HG03558 (cell line): Measurements from ENCODE around the gene ANKRD18B.
"Not testable (repeated sequence)": the region's sequence is repeated elsewhere in the genome, so short reads cannot be mapped to it uniquely, and the experiment has no call there.

Experiments used
- ATAC-seq: cut with Tn5 transposase; IDR thresholded peaks from one replicate; pipeline ENCODE4 v1.9.1; 2021; ENCODE audit warnings: moderate number of reproducible peaks; ENCODE audit not compliant: unreplicated experiment; ENCODE audit errors: extremely low read depth

The ANKRD18B gene

GRCh38 chr9:33528069-33528468 is 4.0 kb downstream of the ANKRD18B start:
- not testable (repeated sequence) for ATAC-seq

- not testable (repeated sequence) for ATAC-seq
These were observed 9.9 kb downstream of the ANKRD18B start for GRCh38 chr9:33533958-33534357.

DNA sequence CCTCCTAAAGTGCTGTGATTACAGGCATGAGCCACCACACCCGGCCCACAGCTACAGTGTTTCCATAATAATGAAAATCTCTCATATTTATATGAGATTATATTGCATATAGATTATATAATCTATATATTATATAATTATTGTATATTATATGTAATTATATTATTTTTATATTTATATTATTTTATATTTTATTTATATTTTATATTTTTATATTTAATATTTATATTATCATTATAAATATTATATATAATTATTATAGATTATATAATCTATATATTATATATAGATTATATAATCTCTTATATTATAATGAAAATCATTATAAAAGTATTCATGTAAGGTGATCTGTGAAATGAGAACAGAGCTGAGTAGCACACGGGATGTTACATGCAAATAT is 11.5 kb downstream of the ANKRD18B start:
- ATAC-seq: no peak

DNA sequence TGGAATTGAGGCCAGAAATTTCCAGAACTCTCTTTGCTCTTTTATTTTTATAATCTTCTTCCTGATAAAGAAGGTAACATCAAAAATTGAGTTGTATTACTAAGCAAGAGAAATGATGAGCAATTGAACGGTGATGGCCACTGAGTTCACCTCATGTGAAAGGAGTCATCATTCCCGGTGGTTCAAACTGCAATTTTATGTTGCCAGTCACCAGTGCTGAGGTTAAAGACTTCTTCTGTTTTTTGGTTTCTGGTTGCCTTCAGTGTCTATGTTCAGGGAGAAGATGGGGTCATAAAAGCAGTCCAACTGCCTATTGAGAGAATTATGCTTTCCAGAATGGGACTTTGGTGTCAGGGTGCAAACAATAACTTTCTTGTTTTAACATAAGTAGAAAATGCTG is 19.4 kb downstream of the ANKRD18B start:
- ATAC-seq: not testable (repeated sequence)

DNA sequence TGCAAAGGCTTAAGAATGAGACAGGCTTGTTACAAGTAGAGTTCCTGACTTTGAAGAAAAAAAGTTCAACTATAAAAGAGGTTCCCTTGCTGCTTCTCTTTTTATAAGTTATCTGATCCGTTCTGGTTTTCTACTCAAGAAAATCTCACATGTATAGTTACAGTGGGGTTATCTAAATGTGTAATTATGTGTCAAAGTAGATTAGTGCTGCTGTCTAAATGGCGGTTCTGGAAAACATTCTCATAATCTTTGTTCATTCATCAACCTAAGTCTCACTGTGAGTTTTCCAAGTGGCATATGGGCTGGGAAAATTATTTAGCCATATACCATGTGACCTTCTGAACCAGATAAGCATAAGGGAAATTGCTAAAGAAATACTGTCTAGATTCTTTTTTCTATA is 21.7 kb downstream of the ANKRD18B start:
- not testable (repeated sequence) for ATAC-seq

DNA sequence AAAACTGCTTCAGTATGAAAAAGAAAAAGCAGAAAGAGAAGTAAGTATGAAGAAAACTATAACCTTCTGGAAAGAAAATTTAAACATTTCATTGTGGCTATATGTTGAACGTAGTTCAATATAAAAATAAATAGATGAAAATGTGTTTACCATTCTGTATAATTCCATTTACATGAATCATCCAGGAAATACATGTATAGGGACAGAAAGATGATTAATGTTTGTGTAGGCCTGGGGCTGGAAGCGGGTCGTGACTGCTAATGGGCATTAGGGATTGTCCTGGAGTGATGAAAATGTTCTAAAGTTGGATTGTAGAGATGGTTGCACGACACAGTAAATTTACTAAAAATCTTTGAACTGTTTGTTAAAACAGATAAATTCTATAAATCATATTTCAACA is 24.8 kb downstream of the ANKRD18B start:
- ATAC-seq: not testable (repeated sequence)

DNA sequence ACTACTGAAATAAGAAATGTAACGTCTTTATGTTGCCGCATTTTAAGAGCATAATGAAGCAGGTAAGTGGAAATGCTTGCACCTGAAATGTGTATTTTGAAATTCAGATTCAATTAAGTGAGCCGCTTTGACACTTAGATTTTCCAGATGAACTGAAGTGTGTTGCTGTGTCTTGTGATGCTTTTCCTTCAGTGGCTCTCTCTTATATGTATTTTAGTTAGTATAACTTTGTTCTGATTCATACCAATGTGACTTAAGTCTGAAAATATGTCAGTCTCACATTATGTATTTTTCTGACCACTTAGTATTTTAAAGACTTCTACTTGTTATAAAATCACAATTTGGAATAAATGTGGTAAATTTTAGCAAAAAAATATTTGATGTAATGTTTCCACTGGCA is 25.4 kb downstream of the ANKRD18B start:
- ATAC-seq: not testable (repeated sequence)

GRCh38 chr9:33551183-33551582 is 27.1 kb downstream of the ANKRD18B start:
- ATAC-seq: not testable (repeated sequence)

GRCh38 chr9:33552315-33552725 is 28.3 kb downstream of the ANKRD18B start:
- not testable (repeated sequence) for ATAC-seq

- ATAC-seq: not testable (repeated sequence)
These were observed 36.2 kb downstream of the ANKRD18B start for GRCh38 chr9:33560217-33560616.

DNA sequence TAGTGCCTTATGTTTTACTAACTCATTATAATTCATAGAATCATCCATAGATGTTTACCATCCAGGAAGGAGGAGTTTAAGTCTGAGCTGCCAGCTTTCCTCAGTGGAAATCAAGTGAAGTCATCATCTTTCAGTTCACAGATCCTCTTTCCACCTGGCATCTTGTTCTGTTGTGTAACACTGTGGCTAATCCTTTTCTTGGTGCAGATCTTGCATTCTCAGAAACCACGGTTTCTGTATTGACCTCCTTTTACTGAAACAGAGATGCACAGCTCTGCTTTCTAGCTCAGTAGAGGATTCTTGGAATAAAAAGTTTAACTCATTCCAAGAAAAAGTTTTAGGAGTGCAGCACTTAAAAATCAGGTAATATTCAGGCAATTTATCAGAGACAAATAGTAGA is 38.1 kb downstream of the ANKRD18B start:
- not testable (repeated sequence) for ATAC-seq

- ATAC-seq: not testable (repeated sequence)
These were observed 43.7 kb downstream of the ANKRD18B start for GRCh38 chr9:33567776-33568175.

- not testable (repeated sequence) for ATAC-seq
These were observed 53.7 kb downstream of the ANKRD18B start for GRCh38 chr9:33577786-33578185.

DNA sequence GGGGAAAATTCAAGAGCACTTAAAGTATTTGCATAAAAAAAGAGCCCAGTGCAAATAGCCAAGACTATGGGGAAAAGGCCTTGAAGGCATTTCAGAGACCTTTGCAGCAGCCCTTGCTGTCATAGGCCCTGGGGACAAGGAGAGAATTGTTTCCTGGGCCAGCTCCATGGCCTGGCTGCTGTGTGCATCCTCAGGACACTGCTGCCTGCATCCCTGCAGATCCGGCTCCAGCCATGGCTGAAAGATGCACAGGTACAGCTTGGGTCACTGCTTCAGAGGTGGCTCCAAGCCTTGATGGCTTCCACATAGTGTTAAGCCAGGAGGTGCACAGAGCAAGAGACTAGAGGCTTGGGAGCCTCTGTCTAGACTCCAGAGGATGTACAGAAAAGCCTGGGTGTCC is 55.9 kb downstream of the ANKRD18B start:
- ATAC-seq: not testable (repeated sequence)

GRCh38 chr9:33582686-33583085 is 58.6 kb downstream of the ANKRD18B start:
- ATAC-seq: not testable (repeated sequence)

DNA sequence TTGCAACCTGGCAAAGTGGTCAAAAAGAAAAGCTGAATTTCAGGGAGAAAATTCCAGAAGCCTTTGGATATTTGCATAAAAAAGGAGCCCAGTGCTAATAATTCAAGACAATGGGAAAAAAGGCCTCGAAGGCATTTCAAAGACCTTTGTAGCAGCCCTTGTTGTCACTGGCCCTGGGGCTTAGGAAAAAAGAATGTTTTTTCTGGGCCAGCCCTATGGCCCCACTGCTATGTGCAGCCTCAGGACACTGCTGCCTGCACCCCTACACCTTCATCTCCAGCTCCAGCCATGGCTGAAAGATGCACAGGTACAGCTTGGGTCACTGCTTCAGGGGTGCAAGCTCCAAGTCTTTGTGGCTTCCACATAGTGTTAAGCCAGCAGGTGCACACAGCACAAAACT is 62.1 kb downstream of the ANKRD18B start:
- not testable (repeated sequence) for ATAC-seq

DNA sequence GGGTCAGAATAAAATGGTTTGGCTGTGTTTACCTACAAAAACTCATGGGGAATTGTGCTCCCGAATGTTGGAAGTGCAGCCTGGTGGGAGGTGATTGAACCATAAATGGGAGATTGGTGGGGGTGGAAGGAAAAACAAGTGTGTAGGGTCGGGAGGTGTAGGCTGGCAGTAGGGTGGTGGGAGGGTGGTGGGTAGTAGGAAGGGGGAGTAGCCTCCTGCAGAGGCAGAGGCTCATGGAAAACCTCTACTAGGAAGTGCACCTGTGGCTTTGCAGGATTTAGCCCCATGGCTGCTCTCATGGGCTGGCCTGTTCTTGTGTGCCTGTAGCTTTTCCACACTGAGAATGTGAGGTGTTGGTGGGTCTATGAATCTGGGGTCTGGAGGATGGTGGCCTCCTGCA is 63.7 kb downstream of the ANKRD18B start:
- ATAC-seq: not testable (repeated sequence)

- not testable (repeated sequence) for ATAC-seq
These were observed 64.8 kb downstream of the ANKRD18B start for GRCh38 chr9:33588876-33589275.

- ATAC-seq: not testable (repeated sequence)
These were observed 66.8 kb downstream of the ANKRD18B start for GRCh38 chr9:33590857-33591256.

DNA sequence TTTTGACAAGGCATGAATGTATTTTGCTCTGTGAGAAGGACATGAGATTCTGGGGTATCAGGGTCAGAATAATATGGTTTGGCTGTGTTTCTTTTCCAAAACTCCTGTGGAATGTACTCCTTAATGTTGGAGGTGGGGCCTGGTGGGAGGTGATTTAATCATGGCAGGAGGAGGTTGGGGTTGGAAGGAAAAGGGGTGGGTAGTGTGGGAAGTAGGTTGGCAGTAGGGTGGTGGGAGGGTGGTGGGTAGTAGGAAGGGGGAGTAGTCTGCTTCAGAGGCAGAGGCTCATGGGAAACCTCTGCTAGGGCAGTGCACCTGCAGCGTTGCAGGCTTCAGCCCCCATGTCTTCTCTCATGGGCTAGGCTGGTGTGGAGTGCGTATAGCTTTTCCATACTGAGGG is 72.9 kb downstream of the ANKRD18B start:
- ATAC-seq: not testable (repeated sequence)

GRCh38 chr9:33597386-33597785 is 73.3 kb downstream of the ANKRD18B start:
- ATAC-seq: not testable (repeated sequence)

GRCh38 chr9:33598796-33599379 is 74.8 kb downstream of the ANKRD18B start:
- not testable (repeated sequence) for ATAC-seq
